Activated naive CD4-positive, alpha-beta T cell treated with anti-CD3 and anti-CD28 coated beads, Interleukin-2, amount 10 ng/mL, durations not matched to agents 7 days and 5 days (primary cell): ENCODE results near the gene EIF4ENIF1.
"Not testable (repeated sequence)": the region's sequence is repeated elsewhere in the genome, so short reads cannot be mapped to it uniquely, and the experiment has no call there.

Experiments used
- CTCF ChIA-PET: fragments of 350-600 bp; sonication (Branson Sonifier 250); formaldehyde crosslinking; loops from one replicate; lab custom pipeline; 2021; ENCODE audit warnings: antibody characterized with exemption; lab: Charles Lee
- DNase-seq: peaks from one replicate; pipeline ENCODE4 v3.0.0-alpha.2; 2020
- H3K27ac Mint-ChIP-seq: one replicate; pipeline ENCODE4 v1.8.0; 2021; ENCODE audit warnings: mild to moderate bottlenecking, moderate library complexity, mixed read lengths
- H3K27me3 Mint-ChIP-seq: one replicate; pipeline ENCODE4 v1.8.0; 2021; ENCODE audit warnings: mild to moderate bottlenecking, mixed read lengths
- H3K36me3 Mint-ChIP-seq: one replicate; pipeline ENCODE4 v1.8.0; 2021; ENCODE audit warnings: mixed read lengths
- H3K4me1 Mint-ChIP-seq: one replicate; pipeline ENCODE4 v1.8.0; 2021; ENCODE audit warnings: mixed read lengths
- H3K4me3 Mint-ChIP-seq: one replicate; pipeline ENCODE4 v1.8.0; 2021; ENCODE audit warnings: mild to moderate bottlenecking, moderate library complexity, mixed read lengths
- H3K9me3 Mint-ChIP-seq: one replicate; pipeline ENCODE4 v1.8.0; 2021; ENCODE audit warnings: mixed read lengths

EIF4ENIF1 gene

DNA sequence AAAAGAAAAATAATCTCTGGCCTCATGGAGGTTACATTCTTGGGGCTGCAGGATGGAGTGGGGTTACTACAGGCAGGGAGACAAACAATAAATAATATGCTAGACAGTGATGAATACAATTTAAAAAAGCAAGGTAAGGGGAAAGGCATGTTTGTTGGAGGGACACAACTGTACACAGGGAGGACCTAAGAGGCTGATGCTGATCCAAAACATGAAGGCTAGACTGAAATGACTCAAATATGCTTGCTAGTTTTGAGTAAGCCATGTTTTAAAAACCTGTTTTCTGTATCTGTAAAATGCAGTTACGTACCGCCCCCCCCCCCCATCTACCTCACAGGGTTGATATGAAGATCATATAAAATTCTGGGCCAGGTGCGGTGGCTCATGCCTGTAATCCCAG, 44.0 kb downstream of the EIF4ENIF1 start:
- DNase-seq = no peak
- no peaks in the 10 kb centered on the region for H3K27me3 Mint-ChIP-seq
- H3K9me3 Mint-ChIP-seq = no peaks in the 10 kb centered on the region
- peaks cover 51% of the 10 kb centered on the region for H3K36me3 Mint-ChIP-seq
- CTCF ChIA-PET = no interaction called here
- H3K4me3 Mint-ChIP-seq = no peak overlapping the region
- H3K27ac Mint-ChIP-seq = peak overlapping the region; percentile 22
- no peaks in the 10 kb centered on the region for H3K4me1 Mint-ChIP-seq

GRCh38 chr22:31443516-31443915, 46.1 kb downstream of the EIF4ENIF1 start:
- Mint-ChIP-seq H3K4me3 (no peak overlapping the region), H3K27me3 (no peaks in the 10 kb centered on the region), H3K27ac (no peak overlapping the region), H3K36me3 (peaks cover 58% of the 10 kb centered on the region), H3K4me1 (no peaks in the 10 kb centered on the region), H3K9me3 (no peaks in the 10 kb centered on the region)
- no peak for DNase-seq
- CTCF ChIA-PET = interaction anchor here (0.9 kb wide), 1 partner anchor 8 kb away, joined by 5 read pairs; no protein-coding TSS in a partner anchor

- no peaks in the 10 kb centered on the region for H3K4me1 Mint-ChIP-seq
- H3K9me3 Mint-ChIP-seq = no peaks in the 10 kb centered on the region
- no peaks in the 10 kb centered on the region for H3K27me3 Mint-ChIP-seq
- H3K36me3 Mint-ChIP-seq = peaks cover 59% of the 10 kb centered on the region
- no peak overlapping the region for H3K27ac Mint-ChIP-seq
- DNase-seq = no peak
- H3K4me3 Mint-ChIP-seq = no peak overlapping the region
- CTCF ChIA-PET = interaction anchor here (0.9 kb wide), 1 partner anchor 9 kb away, joined by 5 read pairs; no protein-coding TSS in a partner anchor
Measured at GRCh38 chr22:31442768-31443489, 46.7 kb downstream of the EIF4ENIF1 start.

DNA sequence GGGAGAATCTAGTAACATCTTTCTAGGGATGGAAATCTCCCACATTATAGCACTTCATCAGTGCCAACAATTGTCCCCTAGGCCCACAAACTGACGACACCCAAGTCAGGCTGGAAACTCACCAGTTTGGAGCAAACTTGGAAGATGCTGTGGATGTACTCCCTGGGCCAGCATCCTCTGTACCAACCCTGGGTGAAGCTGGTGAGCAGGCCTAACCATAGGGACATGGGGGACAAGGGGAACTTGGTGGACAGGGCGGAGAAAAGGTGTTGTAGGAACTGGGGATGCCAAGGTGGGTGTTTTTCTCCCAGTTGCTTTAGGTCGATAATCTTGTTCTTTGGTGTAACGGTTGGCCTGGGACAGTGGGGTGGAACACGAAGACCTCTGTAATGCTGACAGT, 48.0 kb downstream of the EIF4ENIF1 start:
- DNase-seq = no peak
- Mint-ChIP-seq H3K27me3 (no peaks in the 10 kb centered on the region), H3K4me3 (no peak overlapping the region), H3K9me3 (no peaks in the 10 kb centered on the region), H3K4me1 (no peaks in the 10 kb centered on the region), H3K27ac (peak overlapping the region; percentile 20), H3K36me3 (peaks cover 66% of the 10 kb centered on the region)
- CTCF ChIA-PET = no interaction called here

GRCh38 chr22:31440681-31441080, 49.0 kb downstream of the EIF4ENIF1 start:
- no peak for DNase-seq
- Mint-ChIP-seq H3K36me3 (peaks cover 67% of the 10 kb centered on the region), H3K9me3 (no peaks in the 10 kb centered on the region), H3K4me1 (no peaks in the 10 kb centered on the region), H3K4me3 (no peak overlapping the region), H3K27me3 (no peaks in the 10 kb centered on the region), H3K27ac (no peak overlapping the region)
- CTCF ChIA-PET = no interaction called here

- H3K27ac Mint-ChIP-seq = no peak overlapping the region
- DNase-seq = no peak
- H3K4me1 Mint-ChIP-seq = no peaks in the 10 kb centered on the region
- no peaks in the 10 kb centered on the region for H3K9me3 Mint-ChIP-seq
- H3K36me3 Mint-ChIP-seq = peaks cover 66% of the 10 kb centered on the region
- H3K27me3 Mint-ChIP-seq = no peaks in the 10 kb centered on the region
- H3K4me3 Mint-ChIP-seq = no peak overlapping the region
- CTCF ChIA-PET = no interaction called here
Measured at GRCh38 chr22:31439808-31440207, 49.8 kb downstream of the EIF4ENIF1 start.

- DNase-seq = no peak
- H3K27me3 Mint-ChIP-seq = no peaks in the 10 kb centered on the region
- H3K9me3 Mint-ChIP-seq = no peaks in the 10 kb centered on the region
- H3K27ac Mint-ChIP-seq = no peak overlapping the region
- CTCF ChIA-PET = no interaction called here
- peaks cover 64% of the 10 kb centered on the region for H3K36me3 Mint-ChIP-seq
- no peaks in the 10 kb centered on the region for H3K4me1 Mint-ChIP-seq
- H3K4me3 Mint-ChIP-seq = no peak overlapping the region
Measured at GRCh38 chr22:31436132-31436531, 53.5 kb downstream of the EIF4ENIF1 start.

GRCh38 chr22:31431950-31432349, 57.7 kb downstream of the EIF4ENIF1 start:
- H3K27ac Mint-ChIP-seq = no peak overlapping the region
- no peak for DNase-seq

GRCh38 chr22:31425331-31426050, 64.2 kb downstream of the EIF4ENIF1 start:
- H3K27ac Mint-ChIP-seq = no peak overlapping the region
- CTCF ChIA-PET = no interaction called here
- no peaks in the 10 kb centered on the region for H3K27me3 Mint-ChIP-seq
- no peaks in the 10 kb centered on the region for H3K9me3 Mint-ChIP-seq
- peaks cover 47% of the 10 kb centered on the region for H3K36me3 Mint-ChIP-seq
- H3K4me3 Mint-ChIP-seq = no peak overlapping the region
- H3K4me1 Mint-ChIP-seq = no peaks in the 10 kb centered on the region
- no peak for DNase-seq

More at GRCh38 chr22:31431950-31432349, 57.7 kb downstream of the EIF4ENIF1 start:
- Mint-ChIP-seq H3K9me3 (no peaks in the 10 kb centered on the region), H3K4me1 (no peaks in the 10 kb centered on the region), H3K27me3 (no peaks in the 10 kb centered on the region), H3K36me3 (peaks cover 58% of the 10 kb centered on the region), H3K4me3 (no peak overlapping the region)
- CTCF ChIA-PET = interaction anchor here (0.6 kb wide), 1 partner anchor 205 kb away, joined by 3 read pairs; no protein-coding TSS in a partner anchor

- not testable (repeated sequence) for DNase-seq, H3K27me3 Mint-ChIP-seq, H3K27ac Mint-ChIP-seq, H3K9me3 Mint-ChIP-seq, H3K4me3 Mint-ChIP-seq
- Mint-ChIP-seq H3K36me3 (peaks cover 37% of the 10 kb centered on the region), H3K4me1 (peaks cover 30% of the 10 kb centered on the region)
- CTCF ChIA-PET = interaction anchor here (0.6 kb wide), 1 partner anchor 91 kb away, joined by 4 read pairs; no protein-coding TSS in a partner anchor
Measured at GRCh38 chr22:31402350-31402749, 87.3 kb downstream of the EIF4ENIF1 start.

- H3K27ac Mint-ChIP-seq = peak overlapping the region; percentile 90
- no peak for DNase-seq
- H3K4me1 Mint-ChIP-seq = peaks cover 29% of the 10 kb centered on the region
- H3K36me3 Mint-ChIP-seq = peaks cover 22% of the 10 kb centered on the region
- H3K27me3 Mint-ChIP-seq = no peaks in the 10 kb centered on the region
- no peaks in the 10 kb centered on the region for H3K9me3 Mint-ChIP-seq
- H3K4me3 Mint-ChIP-seq = peak overlapping the region; percentile 93
- CTCF ChIA-PET = no interaction called here
Measured at GRCh38 chr22:31400023-31400397, 89.6 kb downstream of the EIF4ENIF1 start.

GRCh38 chr22:31399211-31400022, 90.2 kb downstream of the EIF4ENIF1 start, which contains the start of gene DRG1:
TSS of gene DRG1 (plus strand) at chr22:31399604. CDS start at chr22:31399684, 80 bp downstream.
- Mint-ChIP-seq H3K4me3 (peak within 1 kb of the TSS; percentile 93), H3K4me1 (peaks cover 29% of the 10 kb centered on the region), H3K36me3 (peaks cover 22% of the 10 kb centered on the region), H3K27ac (peak within 1 kb of the TSS; percentile 90), H3K9me3 (peaks cover under 1% of the 10 kb centered on the region), H3K27me3 (peaks cover 1% of the 10 kb centered on the region)
- peak; percentile 99 for DNase-seq
- CTCF ChIA-PET = interaction anchor here (0.6 kb wide), 1 partner anchor 443 kb away, joined by 3 read pairs; no protein-coding TSS in a partner anchor

DNA sequence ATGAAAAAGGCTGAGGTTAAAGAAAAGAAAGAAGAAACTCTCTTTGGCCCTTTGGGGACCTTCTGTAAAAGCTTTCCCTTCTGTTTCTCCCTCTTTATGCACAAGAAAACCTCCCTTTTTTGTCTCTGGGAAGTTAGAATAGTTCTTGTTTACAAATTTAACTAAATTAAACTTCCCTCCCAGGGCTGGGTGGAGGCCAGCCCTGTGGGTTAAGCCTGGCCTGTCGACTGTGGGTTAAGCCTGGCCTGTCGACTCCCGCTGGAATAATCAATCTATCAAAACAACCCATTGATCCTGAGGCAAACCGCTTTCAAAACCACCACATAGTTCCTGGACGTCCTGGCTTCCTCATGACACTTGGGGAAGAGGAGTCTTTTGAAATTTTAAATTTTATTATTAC, 91.4 kb downstream of the EIF4ENIF1 start:
- H3K4me1 Mint-ChIP-seq = peaks cover 29% of the 10 kb centered on the region

DNA sequence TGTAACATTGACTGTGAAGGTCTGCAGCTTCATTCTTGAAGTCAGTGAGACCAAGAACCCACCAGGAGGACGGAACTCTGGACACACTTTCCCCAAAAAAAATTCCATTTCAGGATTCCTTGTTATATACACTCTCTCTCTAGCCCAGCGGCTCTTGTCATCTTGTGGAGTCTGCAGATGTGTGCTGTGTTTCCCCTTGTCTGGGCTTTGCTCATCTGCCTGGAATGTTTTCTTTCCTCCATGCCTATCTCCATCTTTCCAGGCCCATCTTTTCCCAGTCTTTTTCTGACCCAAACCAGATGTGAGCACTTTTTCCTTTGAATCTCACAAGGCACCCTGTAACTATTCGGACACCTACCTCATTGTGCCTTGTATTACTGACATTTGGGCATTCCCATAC, 95.3 kb downstream of the EIF4ENIF1 start:
- no peaks in the 10 kb centered on the region for H3K36me3 Mint-ChIP-seq
- no peak for DNase-seq
- CTCF ChIA-PET = no interaction called here
- no peak overlapping the region for H3K27ac Mint-ChIP-seq
- peaks cover 4% of the 10 kb centered on the region for H3K9me3 Mint-ChIP-seq
- no peak overlapping the region for H3K4me3 Mint-ChIP-seq
- H3K27me3 Mint-ChIP-seq = peaks cover 18% of the 10 kb centered on the region
- H3K4me1 Mint-ChIP-seq = peaks cover 2% of the 10 kb centered on the region

More for the DNA sequence above, 91.4 kb downstream of the EIF4ENIF1 start:
- Mint-ChIP-seq H3K9me3 (peaks cover 4% of the 10 kb centered on the region), H3K27me3 (peaks cover 11% of the 10 kb centered on the region), H3K4me3 (no peak overlapping the region), H3K27ac (no peak overlapping the region), H3K36me3 (peaks cover 18% of the 10 kb centered on the region)
- DNase-seq = no peak
- CTCF ChIA-PET = no interaction called here
